HG03521 (cell line): ENCODE measurements around the gene CLCNKA.

Source experiments
- ATAC-seq: cut with Tn5 transposase; IDR thresholded peaks from one replicate; pipeline ENCODE4 v1.9.1; 2021; ENCODE audit warnings: mild to moderate bottlenecking, moderate library complexity; ENCODE audit not compliant: unreplicated experiment

CLCNKA gene

GRCh38 chr1:16076031-16076864 lies 54.4 kb downstream of the CLCNKA start:
- no peak for ATAC-seq

DNA sequence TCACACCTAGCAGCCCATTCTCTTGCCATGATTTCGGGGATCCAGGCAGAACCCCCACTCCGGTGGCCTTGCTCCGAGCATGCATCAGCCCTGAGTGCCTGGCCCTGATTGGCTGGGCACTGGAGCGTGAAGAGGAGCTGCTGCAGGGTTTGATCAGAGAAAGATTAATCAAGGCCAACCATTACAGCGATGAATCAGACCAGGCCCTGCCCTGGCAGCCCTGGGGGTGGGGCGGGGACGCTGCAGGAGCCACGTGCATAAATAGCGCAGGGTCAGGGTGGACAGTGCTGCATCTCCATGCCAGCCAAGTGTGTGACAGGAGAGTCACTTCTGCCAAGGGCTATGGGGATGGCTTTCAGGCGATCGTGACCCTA lies 55.0 kb downstream of the CLCNKA start:
- no peak for ATAC-seq

GRCh38 chr1:16077406-16078245 lies 55.8 kb downstream of the CLCNKA start:
- no peak for ATAC-seq

GRCh38 chr1:16078925-16079656 lies 57.3 kb downstream of the CLCNKA start:
- ATAC-seq: no peak

- no peak for ATAC-seq
Observed at GRCh38 chr1:16080422-16081150, 58.8 kb downstream of the CLCNKA start.

DNA sequence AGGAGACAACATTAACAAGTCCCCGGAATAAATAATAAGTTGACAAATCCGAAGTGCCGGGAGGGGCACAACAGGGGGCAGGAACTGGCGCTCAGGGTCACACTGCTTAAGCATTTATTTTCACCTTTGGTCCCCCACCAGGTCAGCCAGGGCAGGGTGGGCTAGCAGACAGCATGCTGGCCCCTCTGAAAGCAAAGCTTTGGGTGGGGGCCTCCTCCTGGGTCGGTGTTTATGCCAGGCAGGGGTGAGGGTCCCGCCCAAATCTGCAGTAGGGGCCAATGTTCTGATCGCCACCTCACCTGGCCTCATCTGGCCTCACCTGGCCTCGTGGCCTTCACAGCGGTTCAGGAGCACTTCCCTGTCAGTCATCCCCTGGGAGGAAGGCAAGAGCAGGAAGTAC lies 59.8 kb downstream of the CLCNKA start:
- no peak for ATAC-seq

DNA sequence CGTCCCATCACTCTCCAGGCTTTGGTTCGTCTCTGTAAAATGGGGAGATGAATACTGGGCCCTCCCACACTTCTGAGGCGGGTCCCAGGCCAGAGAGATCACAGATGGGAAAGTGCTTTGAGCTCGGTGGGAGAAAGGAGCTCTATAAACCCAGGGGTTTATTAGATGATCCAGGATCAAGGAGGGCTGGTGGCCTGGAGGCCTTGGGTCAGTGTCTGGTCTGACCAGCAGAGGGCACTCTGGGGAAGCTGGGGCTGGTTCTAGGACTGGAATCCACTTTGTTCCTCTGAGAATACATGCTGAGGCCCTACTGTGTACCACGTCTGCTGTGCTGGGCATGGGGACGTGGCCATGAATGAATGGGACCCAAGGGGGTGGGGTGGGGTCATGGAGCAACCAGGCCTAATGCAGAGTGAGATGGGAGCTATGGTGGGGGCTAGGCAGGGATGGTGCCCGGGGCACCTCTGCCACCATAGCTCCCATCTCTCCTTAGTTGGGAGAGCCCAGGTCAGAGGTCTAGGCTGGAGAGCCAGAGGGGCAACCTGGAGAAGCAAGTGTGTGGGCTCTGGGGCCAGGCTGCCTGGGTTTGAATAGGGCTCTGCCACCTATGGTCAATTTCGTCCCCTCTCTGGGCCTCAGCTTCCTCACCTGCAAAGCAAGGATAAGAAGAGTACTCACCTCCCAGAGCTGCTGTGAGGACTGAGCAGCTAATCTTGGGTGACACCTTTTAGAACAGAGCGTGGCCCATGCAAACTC lies 60.6 kb downstream of the CLCNKA start:
- ATAC-seq: no peak

DNA sequence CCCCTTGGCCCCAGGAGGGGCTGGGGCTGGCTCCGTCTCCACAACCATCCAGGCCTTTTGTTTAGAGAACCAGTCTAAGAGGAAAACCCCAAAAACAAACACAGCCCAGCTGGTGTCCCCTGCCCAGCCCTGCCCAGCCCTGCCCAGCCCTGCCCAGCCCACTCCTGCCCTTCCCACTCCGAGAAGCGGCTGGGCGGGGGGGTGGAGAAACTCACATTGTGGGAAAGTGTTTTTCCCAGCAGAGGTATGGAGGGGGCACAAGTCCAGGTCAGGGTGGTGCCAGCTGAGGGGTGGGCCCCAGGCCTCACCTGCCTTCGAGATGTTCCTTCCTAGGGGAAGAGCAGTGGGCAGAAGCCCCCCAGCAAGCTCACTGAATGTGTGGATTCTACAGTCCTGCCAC lies 61.6 kb downstream of the CLCNKA start:
- no peak for ATAC-seq
